ENCODE results near the gene RAD54L. TPM values are rescaled to one million over a fixed set of nuclear protein-coding genes. Genes with fewer than 3 reads are reported as not detected.

RAD54L gene
- total and polyA plus RNA-seq, 8 donors: 4.8 to 16.5 (median 10.8) TPM

DNA sequence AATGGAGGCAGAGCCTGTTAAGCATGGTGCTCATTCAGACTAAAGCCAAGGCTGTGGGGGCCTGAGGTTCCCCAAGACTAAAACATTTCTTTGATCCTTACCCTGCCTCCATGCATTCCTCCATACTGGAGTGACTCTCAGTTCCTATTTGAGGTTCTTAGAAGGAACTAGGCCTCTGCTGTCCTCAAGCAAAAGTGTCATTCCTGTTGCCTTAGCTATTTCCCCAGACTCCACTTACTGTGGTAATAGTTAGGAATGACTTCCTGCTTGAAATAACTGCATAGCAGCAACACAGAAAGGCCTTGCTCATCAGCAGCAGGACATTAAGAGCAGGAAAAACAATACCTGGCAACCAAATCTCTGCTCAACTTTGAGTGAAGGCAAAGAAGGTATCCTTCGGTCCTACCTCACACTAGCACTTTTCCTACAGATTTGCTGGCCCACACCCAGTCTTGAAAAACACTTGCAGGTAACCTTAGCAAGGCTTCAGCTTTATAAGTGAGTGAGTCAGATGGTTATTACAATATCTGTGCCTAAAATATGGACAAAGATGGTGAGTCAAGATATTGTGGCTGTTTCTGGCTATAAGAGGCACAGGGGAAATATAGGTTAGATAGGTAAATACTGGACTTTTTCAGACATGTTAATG lies 41.0 kb downstream of the RAD54L start:
- Histone ChIP-seq H3K27me3 (no peaks in the 10 kb centered on the region), H3K9me3 (no peaks in the 10 kb centered on the region), H3K4me3 (no peak overlapping the region), H3K4me1 (peaks cover 9 to 24% of the 10 kb centered on the region in 2 donors), H3K36me3 (peaks cover 0 to 62% of the 10 kb centered on the region in 2 donors), H3K27ac (peak overlapping the region; percentile 43 to 54)
- peak in 2 of 4 donors; percentile 10 to 38 for DNase-seq
- TF ChIP-seq, protein P1, sequence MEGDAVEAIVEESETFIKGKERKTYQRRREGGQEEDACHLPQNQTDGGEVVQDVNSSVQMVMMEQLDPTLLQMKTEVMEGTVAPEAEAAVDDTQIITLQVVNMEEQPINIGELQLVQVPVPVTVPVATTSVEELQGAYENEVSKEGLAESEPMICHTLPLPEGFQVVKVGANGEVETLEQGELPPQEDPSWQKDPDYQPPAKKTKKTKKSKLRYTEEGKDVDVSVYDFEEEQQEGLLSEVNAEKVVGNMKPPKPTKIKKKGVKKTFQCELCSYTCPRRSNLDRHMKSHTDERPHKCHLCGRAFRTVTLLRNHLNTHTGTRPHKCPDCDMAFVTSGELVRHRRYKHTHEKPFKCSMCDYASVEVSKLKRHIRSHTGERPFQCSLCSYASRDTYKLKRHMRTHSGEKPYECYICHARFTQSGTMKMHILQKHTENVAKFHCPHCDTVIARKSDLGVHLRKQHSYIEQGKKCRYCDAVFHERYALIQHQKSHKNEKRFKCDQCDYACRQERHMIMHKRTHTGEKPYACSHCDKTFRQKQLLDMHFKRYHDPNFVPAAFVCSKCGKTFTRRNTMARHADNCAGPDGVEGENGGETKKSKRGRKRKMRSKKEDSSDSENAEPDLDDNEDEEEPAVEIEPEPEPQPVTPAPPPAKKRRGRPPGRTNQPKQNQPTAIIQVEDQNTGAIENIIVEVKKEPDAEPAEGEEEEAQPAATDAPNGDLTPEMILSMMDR (IDR thresholded peaks at IDR 0.05): no peak
- ATAC-seq: peak; percentile 88
- intact Hi-C loops (cut with DNase I): no loop called here

DNA sequence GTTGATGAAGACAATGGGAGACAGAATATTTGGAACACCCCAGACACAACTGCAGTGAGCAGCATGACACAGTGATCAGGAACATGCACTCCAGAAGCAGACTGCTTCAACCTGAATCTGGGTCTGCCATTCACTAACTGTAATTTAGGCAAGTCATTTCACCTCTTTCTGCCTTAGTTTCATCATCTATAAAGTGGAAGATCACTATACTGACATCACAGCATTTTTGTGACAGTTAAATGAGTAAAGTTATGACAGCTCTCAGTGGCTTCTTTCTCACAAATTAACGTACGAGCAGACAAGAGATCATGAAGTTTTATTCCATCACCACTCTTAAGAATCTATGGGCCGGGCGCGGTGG lies 41.6 kb downstream of the RAD54L start:
- intact Hi-C loops (cut with DNase I): no loop called here
- DNase-seq (no peak), ATAC-seq (no peak)
- peaks cover 0 to 66% of the 10 kb centered on the region in 2 donors for H3K36me3 ChIP-seq
- H3K27me3 ChIP-seq: no peaks in the 10 kb centered on the region
- no peak overlapping the region for H3K4me3 ChIP-seq
- no peaks in the 10 kb centered on the region for H3K9me3 ChIP-seq
- H3K4me1 ChIP-seq: peaks cover 9 to 24% of the 10 kb centered on the region in 2 donors
- TF ChIP-seq, protein P1 (IDR thresholded peaks at IDR 0.05): no peak
- H3K27ac ChIP-seq: peak overlapping the region; percentile 43 to 54

DNA sequence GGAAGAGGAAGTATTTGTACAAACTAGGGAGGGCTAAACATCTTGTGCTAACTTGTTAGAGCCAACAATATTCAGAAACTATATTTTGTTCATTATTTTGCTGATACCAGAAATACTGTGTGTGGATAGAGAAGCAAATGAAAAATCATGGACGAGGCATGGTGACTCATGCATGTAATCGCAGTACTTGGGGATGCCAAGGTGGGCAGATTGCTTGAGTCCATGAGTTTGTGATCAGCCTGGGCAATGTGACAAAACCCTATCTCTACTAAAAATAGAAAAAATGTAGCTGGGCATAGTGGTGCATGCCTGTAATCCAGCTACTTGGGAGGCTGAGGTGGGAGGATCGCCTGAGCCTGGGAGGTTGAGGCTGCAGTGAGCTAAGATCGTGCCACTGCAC lies 42.4 kb downstream of the RAD54L start:
- no peaks in the 10 kb centered on the region for H3K27me3 ChIP-seq
- H3K9me3 ChIP-seq: no peaks in the 10 kb centered on the region
- H3K4me3 ChIP-seq: no peak overlapping the region
- peaks cover 9 to 24% of the 10 kb centered on the region in 2 donors for H3K4me1 ChIP-seq
- DNase-seq (no peak), ATAC-seq (no peak)
- H3K27ac ChIP-seq: no peak overlapping the region
- H3K36me3 ChIP-seq: peaks cover 0 to 66% of the 10 kb centered on the region in 2 donors
- intact Hi-C loops (cut with DNase I): no loop called here
- TF ChIP-seq, protein P1 (IDR thresholded peaks at IDR 0.05): no peak

DNA sequence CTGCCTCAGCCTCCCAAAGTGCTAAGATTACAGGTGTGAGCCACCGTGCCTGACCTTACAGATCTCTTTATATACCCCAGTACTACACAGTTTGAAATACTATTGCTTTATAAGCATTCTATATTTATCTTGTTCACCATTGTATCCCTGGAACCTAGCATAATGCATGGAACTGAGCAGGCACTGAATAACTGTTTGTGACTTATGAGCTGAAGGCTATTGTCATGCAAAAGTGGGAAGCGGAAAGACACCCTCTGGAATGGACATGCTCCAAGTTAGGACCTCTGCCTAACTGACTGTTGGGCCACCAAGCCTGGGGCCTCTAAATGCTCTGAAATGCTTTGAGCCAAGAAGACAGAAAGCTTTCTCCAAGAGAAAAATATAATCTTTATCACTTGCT lies 47.7 kb downstream of the RAD54L start:
- H3K27ac ChIP-seq: no peak overlapping the region
- H3K27me3 ChIP-seq: no peaks in the 10 kb centered on the region

DNA sequence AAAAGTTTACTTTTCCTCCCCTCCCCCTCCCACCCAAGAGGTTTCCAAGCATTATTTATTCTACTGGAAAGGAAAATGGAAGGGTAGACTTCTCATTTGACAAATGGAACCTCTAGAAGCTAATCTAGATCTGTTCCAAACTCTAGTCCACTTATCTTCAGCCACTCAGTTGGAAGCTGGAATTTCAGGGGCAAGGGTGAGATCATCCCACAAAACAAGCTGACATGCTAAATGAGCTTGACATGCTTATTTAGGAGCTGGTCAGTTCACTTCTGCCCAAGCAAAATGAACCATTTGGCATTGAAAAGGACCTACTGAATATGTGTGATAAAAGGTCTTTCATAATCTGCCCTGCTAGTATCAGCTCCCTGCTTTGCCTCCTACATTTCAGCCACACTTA lies 50.8 kb downstream of the RAD54L start:
- no peak overlapping the region for H3K4me3 ChIP-seq
- TF ChIP-seq, protein P1 (IDR thresholded peaks at IDR 0.05): no peak
- H3K4me1 ChIP-seq: peaks cover 14 to 20% of the 10 kb centered on the region in 2 donors
- intact Hi-C loops (cut with DNase I): no loop called here
- peaks cover 0 to 48% of the 10 kb centered on the region in 2 donors for H3K36me3 ChIP-seq
- peak overlapping the region in 1 of 2 donors; percentile 35 for H3K27ac ChIP-seq
- DNase-seq (no peak), ATAC-seq (no peak)
- no peaks in the 10 kb centered on the region for H3K9me3 ChIP-seq
- no peaks in the 10 kb centered on the region for H3K27me3 ChIP-seq

More for the DNA sequence above, 47.7 kb downstream of the RAD54L start:
- H3K36me3 ChIP-seq: peaks cover 0 to 66% of the 10 kb centered on the region in 2 donors
- H3K4me3 ChIP-seq: no peak overlapping the region
- ATAC-seq (no peak), DNase-seq (no peak)
- H3K4me1 ChIP-seq: peaks cover under 1 to 4% of the 10 kb centered on the region in 2 donors
- TF ChIP-seq, protein P1 (IDR thresholded peaks at IDR 0.05): no peak
- H3K9me3 ChIP-seq: no peaks in the 10 kb centered on the region
- intact Hi-C loops (cut with DNase I): no loop called here
